OCI-LY1 (cell line): ENCODE results near the gene ADGRV1.
A peak's percentile ranks its signal among the peaks of the same experiment; 100 is the strongest.

Source experiments
- H2AFZ ChIP-seq: fragments of 200-600 bp; sonication (generic), shearing (Covaris generic); 2 replicates; pipeline ENCODE4 v1.6.0; 2014; ENCODE audit warnings: antibody characterized with exemption, mild to moderate bottlenecking, low read length
- H3F3A ChIP-seq: fragments of 200-600 bp; sonication (generic), shearing (Covaris generic); 2 replicates; pipeline ENCODE4 v1.6.0; 2014; ENCODE audit warnings: mild to moderate bottlenecking, antibody characterized with exemption, low read length, moderate library complexity; ENCODE audit not compliant: insufficient read depth
- H3K27ac ChIP-seq: fragments of 200-600 bp; sonication (generic); 2 replicates; pipeline ENCODE4 v1.5.1; 2014; ENCODE audit warnings: low read length, mixed run types, mild to moderate bottlenecking, low read depth; ENCODE audit not compliant: poor library complexity, severe bottlenecking
- H3K27me3 ChIP-seq: fragments of 200-600 bp; sonication (generic); 2 replicates; pipeline ENCODE4 v1.6.0; 2014; ENCODE audit warnings: antibody characterized with exemption, mild to moderate bottlenecking, low read length, moderate library complexity; ENCODE audit not compliant: insufficient read depth
- H3K36me3 ChIP-seq: fragments of 200-600 bp; sonication (generic); 2 replicates; pipeline ENCODE4 v1.6.1; 2014; ENCODE audit warnings: mild to moderate bottlenecking, antibody characterized with exemption, low read length, moderate library complexity, mixed read lengths; ENCODE audit not compliant: insufficient read depth
- H3K4me1 ChIP-seq: fragments of 200-600 bp; sonication (generic); 2 replicates; pipeline ENCODE4 v1.5.1; 2014; ENCODE audit warnings: mild to moderate bottlenecking, low read length, moderate library complexity; ENCODE audit not compliant: insufficient read depth, severe bottlenecking
- H3K4me2 ChIP-seq: fragments of 200-600 bp; sonication (generic), shearing (Covaris generic); 2 replicates; pipeline ENCODE4 v1.6.1; 2014; ENCODE audit warnings: low read length
- H3K4me3 ChIP-seq: fragments of 200-600 bp; sonication (generic); 2 replicates; pipeline ENCODE4 v1.5.1; 2014; ENCODE audit warnings: low read length, low read depth, mild to moderate bottlenecking, mixed read lengths; ENCODE audit not compliant: poor library complexity, severe bottlenecking
- H3K79me2 ChIP-seq: fragments of 200-600 bp; shearing (Covaris generic); 2 replicates; pipeline ENCODE4 v1.6.1; 2016; ENCODE audit warnings: mixed run types, low read length, mixed read lengths; ENCODE audit not compliant: insufficient read depth
- H3K9ac ChIP-seq: fragments of 200-600 bp; sonication (generic), shearing (Covaris generic); 2 replicates; pipeline ENCODE4 v1.6.1; 2014; ENCODE audit warnings: mild to moderate bottlenecking, low read length, mixed read lengths
- H3K9me2 ChIP-seq: fragments of 200-600 bp; sonication (generic), shearing (Covaris generic); 2 replicates; pipeline ENCODE4 v1.6.1; 2014; ENCODE audit warnings: low read depth, mild to moderate bottlenecking, low read length, mixed read lengths
- H3K9me3 ChIP-seq: fragments of 200-600 bp; shearing (Covaris generic); 2 replicates; pipeline ENCODE4 v1.6.1; 2014; ENCODE audit warnings: low read length, mixed read lengths
- H4K20me1 ChIP-seq: fragments of 200-600 bp; sonication (generic), shearing (Covaris generic); 2 replicates; pipeline ENCODE4 v1.6.0; 2016; ENCODE audit warnings: mild to moderate bottlenecking, low read length; ENCODE audit not compliant: insufficient read depth
- EZH2 ChIP-seq: fragments of 200-600 bp; sonication (generic), shearing (Covaris generic); IDR thresholded peaks from 2 replicates; pipeline ENCODE4 v1.8.0; 2017; ENCODE audit warnings: borderline replicate concordance, mixed run types, mild to moderate bottlenecking, antibody characterized with exemption, low read length, moderate library complexity, mixed read lengths
- TF ChIP-seq, protein P1 (sequence below): fragments of 200-600 bp; sonication (generic), shearing (Covaris generic); IDR thresholded peaks from 2 replicates; pipeline ENCODE4 v1.5.1; 2017; ENCODE audit warnings: mild to moderate bottlenecking, antibody characterized with exemption, low read length, moderate library complexity, mixed read lengths

The ADGRV1 gene

DNA sequence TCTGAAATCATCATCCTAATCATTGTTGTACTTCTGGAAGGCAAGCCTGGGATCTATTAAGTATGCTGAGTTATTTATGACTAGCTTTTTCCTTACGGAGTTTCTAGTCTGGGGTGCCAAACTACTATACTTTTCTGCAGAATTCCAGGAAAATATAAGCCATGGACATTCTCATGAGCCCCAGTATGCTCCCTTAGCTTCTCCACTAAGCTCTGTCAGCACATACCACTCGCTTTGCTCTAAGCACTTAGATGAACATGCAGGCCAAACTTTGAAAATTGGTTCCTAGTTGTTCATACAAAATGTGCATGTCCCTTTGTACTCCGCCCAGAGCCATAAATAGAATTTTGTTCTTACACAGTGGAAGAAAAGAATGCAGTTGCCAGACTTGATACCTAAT, 539.9 kb downstream of the ADGRV1 start:
- no peak overlapping the region for H2AFZ ChIP-seq
- no peaks in the 10 kb centered on the region for H4K20me1 ChIP-seq
- TF ChIP-seq EZH2 = no peak
- TF ChIP-seq, protein P1, sequence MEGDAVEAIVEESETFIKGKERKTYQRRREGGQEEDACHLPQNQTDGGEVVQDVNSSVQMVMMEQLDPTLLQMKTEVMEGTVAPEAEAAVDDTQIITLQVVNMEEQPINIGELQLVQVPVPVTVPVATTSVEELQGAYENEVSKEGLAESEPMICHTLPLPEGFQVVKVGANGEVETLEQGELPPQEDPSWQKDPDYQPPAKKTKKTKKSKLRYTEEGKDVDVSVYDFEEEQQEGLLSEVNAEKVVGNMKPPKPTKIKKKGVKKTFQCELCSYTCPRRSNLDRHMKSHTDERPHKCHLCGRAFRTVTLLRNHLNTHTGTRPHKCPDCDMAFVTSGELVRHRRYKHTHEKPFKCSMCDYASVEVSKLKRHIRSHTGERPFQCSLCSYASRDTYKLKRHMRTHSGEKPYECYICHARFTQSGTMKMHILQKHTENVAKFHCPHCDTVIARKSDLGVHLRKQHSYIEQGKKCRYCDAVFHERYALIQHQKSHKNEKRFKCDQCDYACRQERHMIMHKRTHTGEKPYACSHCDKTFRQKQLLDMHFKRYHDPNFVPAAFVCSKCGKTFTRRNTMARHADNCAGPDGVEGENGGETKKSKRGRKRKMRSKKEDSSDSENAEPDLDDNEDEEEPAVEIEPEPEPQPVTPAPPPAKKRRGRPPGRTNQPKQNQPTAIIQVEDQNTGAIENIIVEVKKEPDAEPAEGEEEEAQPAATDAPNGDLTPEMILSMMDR = no peak
- no peak overlapping the region for H3K9ac ChIP-seq
- no peaks in the 10 kb centered on the region for H3K9me3 ChIP-seq
- no peaks in the 10 kb centered on the region for H3K4me1 ChIP-seq
- H3K27me3 ChIP-seq = no peaks in the 10 kb centered on the region
- no peaks in the 10 kb centered on the region for H3F3A ChIP-seq
- H3K79me2 ChIP-seq = no peaks in the 10 kb centered on the region
- no peak overlapping the region for H3K4me3 ChIP-seq
- no peak overlapping the region for H3K4me2 ChIP-seq
- H3K9me2 ChIP-seq = no peaks in the 10 kb centered on the region
- no peak overlapping the region for H3K27ac ChIP-seq
- no peaks in the 10 kb centered on the region for H3K36me3 ChIP-seq

DNA sequence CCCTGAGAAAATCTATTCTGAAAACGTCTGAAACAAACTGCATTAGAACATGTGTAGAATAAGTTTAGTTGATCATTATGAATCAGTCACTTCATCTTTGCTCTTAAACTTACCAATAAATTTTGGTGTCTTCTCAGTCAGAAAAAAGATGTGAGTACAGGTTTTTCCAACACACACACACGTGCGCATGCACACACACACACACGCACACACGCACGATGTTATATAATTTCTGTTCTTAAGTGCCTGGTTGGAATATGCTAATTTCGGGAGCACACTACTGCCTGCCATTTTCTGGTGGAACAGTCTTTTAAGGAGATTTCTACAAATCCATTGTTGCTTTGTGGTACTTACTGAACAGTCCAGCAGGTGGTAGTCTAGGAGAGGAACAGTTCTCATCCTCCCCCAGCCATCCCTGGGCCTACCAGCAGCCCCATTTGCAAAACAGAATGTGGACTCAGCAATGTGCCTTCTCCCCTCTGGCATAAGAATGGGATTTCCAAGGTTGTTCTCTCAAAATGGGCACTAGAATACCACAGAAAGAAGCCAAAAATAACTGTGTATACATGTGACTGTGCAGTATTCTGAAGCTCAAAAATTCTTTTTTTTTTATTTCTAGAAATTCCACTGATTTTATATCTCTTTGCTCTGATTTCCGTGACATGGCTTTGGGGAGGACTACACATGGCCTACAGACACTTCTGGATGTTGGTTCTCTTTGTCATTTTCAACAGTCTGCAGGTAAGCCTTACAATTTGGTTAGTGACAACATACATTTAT, 543.2 kb downstream of the ADGRV1 start:
- H3F3A ChIP-seq = no peaks in the 10 kb centered on the region
- H3K4me1 ChIP-seq = no peaks in the 10 kb centered on the region
- no peaks in the 10 kb centered on the region for H3K27me3 ChIP-seq
- no peak overlapping the region for H3K4me2 ChIP-seq
- H3K79me2 ChIP-seq = no peaks in the 10 kb centered on the region
- no peaks in the 10 kb centered on the region for H3K9me3 ChIP-seq
- H2AFZ ChIP-seq = no peak overlapping the region
- H4K20me1 ChIP-seq = no peaks in the 10 kb centered on the region
- H3K27ac ChIP-seq = no peak overlapping the region
- no peaks in the 10 kb centered on the region for H3K36me3 ChIP-seq
- H3K9me2 ChIP-seq = no peaks in the 10 kb centered on the region
- no peak overlapping the region for H3K4me3 ChIP-seq
- TF ChIP-seq, protein P1 = peak; percentile 62
- TF ChIP-seq EZH2 = no peak
- H3K9ac ChIP-seq = no peak overlapping the region

DNA sequence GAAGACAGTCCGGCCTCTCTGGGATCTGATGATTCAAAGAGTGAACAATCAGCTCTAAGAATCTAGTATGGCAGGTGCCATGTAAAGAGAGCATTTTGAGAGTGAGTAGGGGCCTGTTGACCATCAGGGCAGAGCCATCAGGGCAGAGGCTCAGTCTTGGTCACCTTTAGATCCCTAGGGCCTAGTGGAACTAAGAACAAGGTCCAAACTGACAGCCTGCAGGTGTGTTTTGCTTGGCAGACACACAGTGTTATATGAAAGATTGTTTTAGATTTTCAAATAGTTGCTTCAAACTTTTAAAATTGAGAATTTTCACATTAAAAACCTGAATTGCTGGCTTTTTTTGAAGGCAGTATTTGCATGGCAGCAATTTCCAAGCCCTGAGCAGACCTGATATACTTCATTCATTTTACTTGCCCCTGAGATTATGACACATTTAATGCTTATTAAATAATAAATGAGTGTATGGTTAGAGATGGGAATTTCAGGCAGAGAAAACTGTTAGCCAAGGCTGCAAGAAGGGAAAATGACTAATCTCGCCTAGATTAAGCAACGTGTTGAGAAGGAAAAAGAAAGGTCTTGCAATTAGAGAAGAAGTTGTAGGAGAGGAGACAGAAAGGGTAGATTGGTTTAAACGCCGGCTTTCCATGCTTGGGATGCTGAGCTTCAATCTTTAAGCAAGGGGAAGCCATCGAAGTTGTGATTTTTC, 544.9 kb downstream of the ADGRV1 start:
- Histone ChIP-seq H2AFZ (no peak overlapping the region), H3K9me3 (no peaks in the 10 kb centered on the region), H3K27me3 (no peaks in the 10 kb centered on the region), H3K36me3 (no peaks in the 10 kb centered on the region), H3K27ac (no peak overlapping the region), H3K4me1 (no peaks in the 10 kb centered on the region), H3K9ac (no peak overlapping the region), H3F3A (no peaks in the 10 kb centered on the region), H4K20me1 (no peaks in the 10 kb centered on the region), H3K4me3 (no peak overlapping the region), H3K79me2 (no peaks in the 10 kb centered on the region), H3K4me2 (no peak overlapping the region), H3K9me2 (no peaks in the 10 kb centered on the region)
- TF ChIP-seq, protein P1 = no peak
- no peak for TF ChIP-seq EZH2
